Glutamatergic neuron (in vitro differentiated cells): Measurements from ENCODE around the gene LDLRAP1. TPM values are rescaled to one million over a fixed set of nuclear protein-coding genes. Genes with fewer than 3 reads are reported as not detected.

ENCODE experiments used
- DNase-seq: peaks from one replicate; pipeline ENCODE4 v3.0.0; 2022
- H3K27ac Mint-ChIP-seq: one replicate; pipeline ENCODE4 v1.8.0; 2020; ENCODE audit warnings: mild to moderate bottlenecking, mixed read lengths, inconsistent platforms; ENCODE audit not compliant: unreplicated experiment
- H3K27me3 Mint-ChIP-seq: one replicate; pipeline ENCODE4 v1.8.0; 2020; ENCODE audit warnings: mild to moderate bottlenecking, moderate library complexity, mixed read lengths, inconsistent platforms; ENCODE audit not compliant: unreplicated experiment
- H3K36me3 Mint-ChIP-seq: one replicate; pipeline ENCODE4 v1.8.0; 2020; ENCODE audit warnings: mild to moderate bottlenecking, mixed read lengths, inconsistent platforms; ENCODE audit not compliant: unreplicated experiment
- H3K4me1 Mint-ChIP-seq: one replicate; pipeline ENCODE4 v1.8.0; 2020; ENCODE audit warnings: mild to moderate bottlenecking, low read depth, mixed read lengths, inconsistent platforms; ENCODE audit not compliant: unreplicated experiment
- H3K4me3 Mint-ChIP-seq: one replicate; pipeline ENCODE4 v1.8.0; 2020; ENCODE audit warnings: mild to moderate bottlenecking, mixed read lengths, inconsistent platforms; ENCODE audit not compliant: unreplicated experiment
- H3K9me3 Mint-ChIP-seq: one replicate; pipeline ENCODE4 v1.8.0; 2020; ENCODE audit warnings: mild to moderate bottlenecking, moderate library complexity, mixed read lengths, inconsistent platforms; ENCODE audit not compliant: unreplicated experiment
- CTCF ChIP-seq: fragments of 200-600 bp; sonication (generic); IDR thresholded peaks from one replicate; pipeline ENCODE4 v1.5.0; 2021; ENCODE audit not compliant: partially characterized antibody, unreplicated experiment
- total RNA-seq: library from RNA; stranded (reverse); fragmentation: NEBNext Ultra II Directional; extraction: Animal tissue kit (Norgen Biotek cat#: 25700); gene quantifications from one replicate; pipeline ENCODE4 v1.2.1, GENCODE V29; 2021; ENCODE audit not compliant: unreplicated experiment

LDLRAP1 gene
- total RNA-seq, 1 donor from 2014 or later, result 2.4 TPM

- Mint-ChIP-seq H3K9me3 (peaks cover 5% of the 10 kb centered on the region), H3K36me3 (no peaks in the 10 kb centered on the region), H3K27me3 (peaks cover 11% of the 10 kb centered on the region), H3K4me1 (peaks cover 5% of the 10 kb centered on the region), H3K27ac (no peak overlapping the region), H3K4me3 (no peak overlapping the region)
- no peak for DNase-seq
- TF ChIP-seq CTCF, result no peak
Observed at GRCh38 chr1:25554886-25555752, 11.7 kb downstream of the LDLRAP1 start.

- Mint-ChIP-seq H3K4me3 (no peak overlapping the region), H3K9me3 (peaks cover 5% of the 10 kb centered on the region), H3K36me3 (no peaks in the 10 kb centered on the region), H3K4me1 (no peaks in the 10 kb centered on the region), H3K27ac (no peak overlapping the region), H3K27me3 (peaks cover 11% of the 10 kb centered on the region)
- TF ChIP-seq CTCF, result no peak
- no peak for DNase-seq
Observed at GRCh38 chr1:25555753-25556092, 12.3 kb downstream of the LDLRAP1 start.

GRCh38 chr1:25556132-25556670 is 12.8 kb downstream of the LDLRAP1 start:
- TF ChIP-seq CTCF, result no peak
- Mint-ChIP-seq H3K36me3 (no peaks in the 10 kb centered on the region), H3K4me3 (no peak overlapping the region), H3K27me3 (peaks cover 11% of the 10 kb centered on the region), H3K4me1 (no peaks in the 10 kb centered on the region), H3K27ac (no peak overlapping the region), H3K9me3 (peaks cover 5% of the 10 kb centered on the region)
- no peak for DNase-seq

GRCh38 chr1:25556791-25557476 is 13.5 kb downstream of the LDLRAP1 start:
- Mint-ChIP-seq H3K9me3 (peaks cover 5% of the 10 kb centered on the region), H3K27ac (no peak overlapping the region), H3K4me3 (no peak overlapping the region), H3K36me3 (no peaks in the 10 kb centered on the region), H3K4me1 (no peaks in the 10 kb centered on the region), H3K27me3 (peaks cover 9% of the 10 kb centered on the region)
- no peak for TF ChIP-seq CTCF
- DNase-seq, result no peak

GRCh38 chr1:25557543-25557942 is 14.1 kb downstream of the LDLRAP1 start:
- no peaks in the 10 kb centered on the region for H3K4me1 Mint-ChIP-seq
- no peak for DNase-seq
- no peaks in the 10 kb centered on the region for H3K36me3 Mint-ChIP-seq
- peaks cover 3% of the 10 kb centered on the region for H3K9me3 Mint-ChIP-seq
- H3K27me3 Mint-ChIP-seq, result peaks cover 9% of the 10 kb centered on the region
- no peak overlapping the region for H3K27ac Mint-ChIP-seq
- H3K4me3 Mint-ChIP-seq, result no peak overlapping the region
- no peak for TF ChIP-seq CTCF
